HTR-8/SVneo (cell line): ENCODE data around the gene CDC42BPB.

Experiments used
- DNase-seq: peaks from one replicate; pipeline ENCODE4 v3.0.0; 2011; ENCODE audit warnings: low spot score, mixed read lengths; ENCODE audit not compliant: insufficient read length
- FAIRE-seq: peaks from 2 replicates; lab custom pipeline; 2011; peaks lifted over from hg19 to GRCh38; lab: Jason Lieb, UNC

Gene CDC42BPB

GRCh38 chr14:102952276-102952675 lies 105.1 kb downstream of the CDC42BPB start:
- no peak for FAIRE-seq

GRCh38 chr14:102951799-102952198 lies 105.5 kb downstream of the CDC42BPB start:
- DNase-seq (no peak), FAIRE-seq (no peak)

More at GRCh38 chr14:102952276-102952675, 105.1 kb downstream of the CDC42BPB start:
- no peak for DNase-seq

GRCh38 chr14:102951034-102951433 lies 106.3 kb downstream of the CDC42BPB start:
- no peak for FAIRE-seq
- no peak for DNase-seq

- no peak for DNase-seq
- no peak for FAIRE-seq
Observed at GRCh38 chr14:102949801-102950451, 107.4 kb downstream of the CDC42BPB start.

- FAIRE-seq (no peak), DNase-seq (no peak)
Observed at GRCh38 chr14:102949062-102949800, 108.1 kb downstream of the CDC42BPB start.

- FAIRE-seq (no peak), DNase-seq (no peak)
Observed at GRCh38 chr14:102948698-102949061, 108.7 kb downstream of the CDC42BPB start.

- DNase-seq (no peak), FAIRE-seq (no peak)
Observed at GRCh38 chr14:102947321-102948103, 109.8 kb downstream of the CDC42BPB start.

GRCh38 chr14:102945346-102946130 lies 111.8 kb downstream of the CDC42BPB start:
- DNase-seq, result no peak
- FAIRE-seq, result no peak

- FAIRE-seq (no peak), DNase-seq (no peak)
Observed at GRCh38 chr14:102944448-102945330, 112.7 kb downstream of the CDC42BPB start.

GRCh38 chr14:102943979-102944378 lies 113.4 kb downstream of the CDC42BPB start:
- no peak for DNase-seq
- no peak for FAIRE-seq

- FAIRE-seq (no peak), DNase-seq (no peak)
Observed at GRCh38 chr14:102943454-102943853, 113.9 kb downstream of the CDC42BPB start.

- DNase-seq (no peak), FAIRE-seq (no peak)
Observed at GRCh38 chr14:102942069-102942468, 115.3 kb downstream of the CDC42BPB start.

GRCh38 chr14:102941419-102942011 lies 115.8 kb downstream of the CDC42BPB start:
- DNase-seq, result no peak
- no peak for FAIRE-seq

- FAIRE-seq (no peak), DNase-seq (no peak)
Observed at GRCh38 chr14:102940729-102941362, 116.5 kb downstream of the CDC42BPB start.

- no peak for DNase-seq
- FAIRE-seq, result no peak
Observed at GRCh38 chr14:102939820-102940561, 117.4 kb downstream of the CDC42BPB start.

GRCh38 chr14:102939329-102939728 lies 118.0 kb downstream of the CDC42BPB start:
- FAIRE-seq, result no peak
- no peak for DNase-seq

- DNase-seq, result no peak
- no peak for FAIRE-seq
Observed at GRCh38 chr14:102938191-102938590, 119.2 kb downstream of the CDC42BPB start.
